C4-2B (cell line): Measurements from ENCODE around the gene SORBS2.

ENCODE experiments used
- H3K27ac ChIP-seq: fragments of 450-650 bp; 2 replicates; pipeline ENCODE4 v1.5.1; 2017
- CTCF ChIP-seq: fragments of 450-650 bp; conservative IDR thresholded peaks from 2 replicates; pipeline ENCODE4 v1.5.1; 2017; ENCODE audit warnings: mild to moderate bottlenecking
- ZFX ChIP-seq: fragments of 450-650 bp; IDR thresholded peaks from 2 replicates; pipeline ENCODE4 v1.6.1; 2017

SORBS2 gene

GRCh38 chr4:185645403-185645802 is 166.6 kb downstream of the SORBS2 start:
- H3K27ac ChIP-seq = no peak overlapping the region

GRCh38 chr4:185644408-185644807 is 167.6 kb downstream of the SORBS2 start:
- no peak overlapping the region for H3K27ac ChIP-seq
- TF ChIP-seq ZFX (no peak), CTCF (no peak)

More at GRCh38 chr4:185645403-185645802, 166.6 kb downstream of the SORBS2 start:
- TF ChIP-seq CTCF (no peak), ZFX (no peak)

GRCh38 chr4:185642907-185643306 is 169.1 kb downstream of the SORBS2 start:
- H3K27ac ChIP-seq = no peak overlapping the region
- no peak for TF ChIP-seq ZFX
- TF ChIP-seq CTCF = no peak

- peak; percentile 61 for TF ChIP-seq CTCF
- TF ChIP-seq ZFX = no peak
- no peak overlapping the region for H3K27ac ChIP-seq
Measured at GRCh38 chr4:185640811-185641675, 171.0 kb downstream of the SORBS2 start.

- no peak for TF ChIP-seq CTCF
- no peak for TF ChIP-seq ZFX
- peak overlapping the region; percentile 35; the same call in 1 of the 2 replicates for H3K27ac ChIP-seq
Measured at GRCh38 chr4:185638548-185639301, 173.3 kb downstream of the SORBS2 start.

GRCh38 chr4:185638093-185638492 is 173.9 kb downstream of the SORBS2 start:
- peak overlapping the region; percentile 35; the same call in 1 of the 2 replicates for H3K27ac ChIP-seq
- TF ChIP-seq CTCF (no peak), ZFX (no peak)
